IgD-negative memory B cell (primary cell): ENCODE results near the gene NKX1-1. TPM values are rescaled to one million over a fixed set of nuclear protein-coding genes. Genes with fewer than 3 reads are reported as not detected.

Experiments used
- H3K27ac Mint-ChIP-seq, 3 donors: one replicate each; pipeline ENCODE4 v1.8.0; 2020 to 2022; ENCODE audit warnings: mild to moderate bottlenecking in 3 of 3, mixed read lengths in 3 of 3, moderate library complexity in 1 of 3
- H3K27me3 Mint-ChIP-seq: one replicate; pipeline ENCODE4 v1.8.0; 2021; ENCODE audit warnings: mixed read lengths
- H3K36me3 Mint-ChIP-seq: one replicate; pipeline ENCODE4 v1.8.0; 2020; ENCODE audit warnings: mild to moderate bottlenecking, mixed read lengths
- H3K4me1 Mint-ChIP-seq, 3 donors: one replicate each; pipeline ENCODE4 v1.8.0; 2020 to 2022; ENCODE audit warnings: mixed read lengths in 3 of 3, mild to moderate bottlenecking in 1 of 3
- H3K4me3 Mint-ChIP-seq, 4 donors: one replicate each; pipeline ENCODE4 v1.8.0; 2020 to 2022; ENCODE audit warnings: mild to moderate bottlenecking in 4 of 4, mixed read lengths in 4 of 4, moderate library complexity in 3 of 4
- H3K9me3 Mint-ChIP-seq, 3 donors: one replicate each; pipeline ENCODE4 v1.8.0; 2020 to 2021; ENCODE audit warnings: mixed read lengths in 3 of 3, mild to moderate bottlenecking in 1 of 3
- polyA plus RNA-seq: library from polyadenylated mRNA; unstranded; fragments of 300-500 nt; fragmentation: Illumina TruSeq; gene quantifications from one replicate; pipeline ENCODE4 v1.2.3, GENCODE V29; 2021

NKX1-1 gene
- polyA plus RNA-seq, 1 donor from 2014 or later = not detected

DNA sequence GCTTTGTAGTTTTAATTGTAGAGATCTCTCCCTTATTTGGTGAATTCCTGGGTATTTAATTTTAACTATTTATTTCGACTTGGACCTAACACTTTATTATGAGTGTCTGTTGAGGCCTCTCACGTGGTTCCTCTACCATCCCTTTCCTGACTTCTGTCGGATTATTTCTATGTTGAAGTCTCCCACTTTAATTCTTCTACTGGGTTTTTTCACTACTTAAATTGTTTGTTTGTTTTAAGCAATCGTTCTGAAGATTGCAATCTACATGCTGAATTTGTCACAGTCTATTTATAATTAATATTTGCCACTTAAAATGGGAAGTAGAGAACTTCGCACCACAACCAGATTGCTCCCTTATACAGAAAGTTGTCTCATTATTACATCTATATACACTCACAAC lies 20.8 kb upstream of the NKX1-1 start:
- H3K27me3 Mint-ChIP-seq = peaks cover 9% of the 10 kb centered on the region

DNA sequence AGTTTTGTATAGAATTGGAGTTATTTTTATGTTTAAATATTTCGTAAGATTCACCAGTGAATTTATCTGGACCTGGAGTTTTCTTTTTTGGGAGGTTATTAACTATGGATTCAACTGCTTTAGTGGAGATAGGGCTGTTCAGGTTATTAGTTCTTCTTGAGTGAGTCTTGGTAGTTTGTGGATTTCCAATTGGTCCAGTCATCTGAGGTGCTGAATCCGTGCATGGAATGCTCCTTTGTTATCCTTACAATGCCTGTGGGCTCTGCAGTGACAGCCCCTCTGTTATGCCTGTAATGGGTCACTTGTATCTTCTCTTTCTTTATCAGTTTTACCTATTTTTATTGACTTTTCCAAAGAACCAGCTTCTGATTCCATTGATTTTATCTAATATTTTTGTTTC lies 15.4 kb upstream of the NKX1-1 start:
- peaks cover 0 to 1% (median 0%) of the 10 kb centered on the region in 3 donors for H3K9me3 Mint-ChIP-seq
- no peaks in the 10 kb centered on the region for H3K36me3 Mint-ChIP-seq
- no peak overlapping the region for H3K27ac Mint-ChIP-seq
- no peak overlapping the region for H3K4me3 Mint-ChIP-seq
- H3K4me1 Mint-ChIP-seq = peaks cover 0 to 1% (median 0%) of the 10 kb centered on the region in 3 donors
- peaks cover 12% of the 10 kb centered on the region for H3K27me3 Mint-ChIP-seq

More for the DNA sequence above, 20.8 kb upstream of the NKX1-1 start:
- no peaks in the 10 kb centered on the region for H3K36me3 Mint-ChIP-seq
- no peak overlapping the region for H3K4me3 Mint-ChIP-seq
- H3K4me1 Mint-ChIP-seq = no peaks in the 10 kb centered on the region
- no peaks in the 10 kb centered on the region for H3K9me3 Mint-ChIP-seq
- H3K27ac Mint-ChIP-seq = no peak overlapping the region

DNA sequence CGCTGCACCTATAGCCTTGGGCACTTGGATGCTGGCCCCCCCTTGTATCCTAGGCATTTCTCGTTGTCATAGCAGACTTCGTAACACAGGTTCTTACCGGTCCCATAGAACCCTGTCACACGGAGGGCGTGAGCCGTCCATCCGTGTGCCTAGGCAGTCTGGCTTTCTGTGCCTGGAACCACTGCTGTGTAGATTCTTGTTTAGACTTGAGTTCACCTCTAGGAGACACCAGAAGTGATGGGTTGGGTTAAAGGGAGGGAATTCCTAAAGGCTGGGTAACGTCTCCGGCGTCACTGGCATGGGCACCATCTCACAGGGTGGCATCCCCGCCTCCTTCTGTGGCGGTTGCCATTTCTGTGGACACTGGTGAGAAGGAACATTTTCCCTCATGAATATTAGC lies 13.5 kb upstream of the NKX1-1 start:
- H3K9me3 Mint-ChIP-seq = peaks cover 0 to 1% (median 0%) of the 10 kb centered on the region in 3 donors
- peaks cover 0 to 3% (median 0%) of the 10 kb centered on the region in 3 donors for H3K4me1 Mint-ChIP-seq
- H3K27ac Mint-ChIP-seq = no peak overlapping the region
- H3K36me3 Mint-ChIP-seq = no peaks in the 10 kb centered on the region
- H3K4me3 Mint-ChIP-seq = no peak overlapping the region
- peaks cover 17% of the 10 kb centered on the region for H3K27me3 Mint-ChIP-seq

- H3K36me3 Mint-ChIP-seq = no peaks in the 10 kb centered on the region
- peaks cover 0 to 4% (median 0%) of the 10 kb centered on the region in 3 donors for H3K9me3 Mint-ChIP-seq
- H3K27ac Mint-ChIP-seq = no peak overlapping the region
- H3K27me3 Mint-ChIP-seq = peaks cover 18% of the 10 kb centered on the region
- H3K4me3 Mint-ChIP-seq = no peak overlapping the region
- peaks cover 0 to 3% (median 0%) of the 10 kb centered on the region in 3 donors for H3K4me1 Mint-ChIP-seq
These were observed 12.4 kb upstream of the NKX1-1 start for GRCh38 chr4:1418494-1419285.

DNA sequence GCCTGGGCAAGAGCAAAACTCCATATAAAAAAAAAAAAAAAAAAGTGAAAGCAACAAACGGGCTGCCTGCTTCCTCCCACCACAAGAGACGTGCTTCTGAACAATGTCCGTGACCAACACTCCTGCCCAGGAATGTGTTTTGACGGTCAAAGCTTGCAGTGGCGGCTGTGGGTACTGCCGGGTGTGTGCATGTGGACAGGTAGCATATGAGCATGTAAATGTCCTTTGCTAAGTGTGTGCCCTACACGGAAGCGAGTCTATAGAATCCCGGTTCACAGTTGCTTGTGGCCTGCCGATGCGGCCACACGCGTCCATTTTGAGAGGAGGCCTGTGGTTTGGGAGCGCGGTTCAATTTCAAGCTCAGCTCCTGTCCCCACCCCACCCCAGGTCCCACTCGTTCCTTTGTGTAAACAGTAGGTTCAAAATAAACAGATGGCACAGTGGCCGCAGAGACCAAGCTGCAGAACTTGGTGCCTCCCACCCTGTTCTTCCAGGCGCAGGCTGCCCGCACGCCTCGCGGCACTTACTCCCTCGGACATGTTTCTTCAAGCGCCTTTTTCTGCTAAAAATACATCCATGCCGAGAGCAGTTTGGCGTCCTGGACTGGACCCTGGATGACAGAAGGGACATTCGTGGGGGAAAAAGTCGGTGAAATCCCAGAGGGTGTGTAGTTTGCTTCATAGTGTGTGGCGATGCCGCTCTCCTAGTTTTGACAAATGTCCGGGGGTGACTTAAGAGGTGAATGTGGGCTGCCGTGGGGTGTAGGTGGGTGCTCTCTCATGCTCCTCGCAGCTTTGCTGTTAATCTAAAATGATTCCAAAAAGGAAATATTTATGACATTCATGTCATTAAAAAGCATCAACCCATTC lies 11.5 kb upstream of the NKX1-1 start:
- H3K4me3 Mint-ChIP-seq = no peak overlapping the region
- H3K9me3 Mint-ChIP-seq = peaks cover 0 to 4% (median 0%) of the 10 kb centered on the region in 3 donors
- H3K4me1 Mint-ChIP-seq = peaks cover 0 to 3% (median 0%) of the 10 kb centered on the region in 3 donors
- no peak overlapping the region for H3K27ac Mint-ChIP-seq
- peaks cover 23% of the 10 kb centered on the region for H3K27me3 Mint-ChIP-seq
- no peaks in the 10 kb centered on the region for H3K36me3 Mint-ChIP-seq

GRCh38 chr4:1416948-1417260 lies 10.7 kb upstream of the NKX1-1 start:
- H3K4me3 Mint-ChIP-seq = peak overlapping the region in 1 of 4 donors; percentile 79
- H3K4me1 Mint-ChIP-seq = peaks cover 0 to 3% (median 0%) of the 10 kb centered on the region in 3 donors
- no peaks in the 10 kb centered on the region for H3K36me3 Mint-ChIP-seq
- peaks cover 0 to 4% (median 0%) of the 10 kb centered on the region in 3 donors for H3K9me3 Mint-ChIP-seq
- H3K27me3 Mint-ChIP-seq = peaks cover 25% of the 10 kb centered on the region
- H3K27ac Mint-ChIP-seq = peak overlapping the region in 1 of 3 donors; percentile 35

DNA sequence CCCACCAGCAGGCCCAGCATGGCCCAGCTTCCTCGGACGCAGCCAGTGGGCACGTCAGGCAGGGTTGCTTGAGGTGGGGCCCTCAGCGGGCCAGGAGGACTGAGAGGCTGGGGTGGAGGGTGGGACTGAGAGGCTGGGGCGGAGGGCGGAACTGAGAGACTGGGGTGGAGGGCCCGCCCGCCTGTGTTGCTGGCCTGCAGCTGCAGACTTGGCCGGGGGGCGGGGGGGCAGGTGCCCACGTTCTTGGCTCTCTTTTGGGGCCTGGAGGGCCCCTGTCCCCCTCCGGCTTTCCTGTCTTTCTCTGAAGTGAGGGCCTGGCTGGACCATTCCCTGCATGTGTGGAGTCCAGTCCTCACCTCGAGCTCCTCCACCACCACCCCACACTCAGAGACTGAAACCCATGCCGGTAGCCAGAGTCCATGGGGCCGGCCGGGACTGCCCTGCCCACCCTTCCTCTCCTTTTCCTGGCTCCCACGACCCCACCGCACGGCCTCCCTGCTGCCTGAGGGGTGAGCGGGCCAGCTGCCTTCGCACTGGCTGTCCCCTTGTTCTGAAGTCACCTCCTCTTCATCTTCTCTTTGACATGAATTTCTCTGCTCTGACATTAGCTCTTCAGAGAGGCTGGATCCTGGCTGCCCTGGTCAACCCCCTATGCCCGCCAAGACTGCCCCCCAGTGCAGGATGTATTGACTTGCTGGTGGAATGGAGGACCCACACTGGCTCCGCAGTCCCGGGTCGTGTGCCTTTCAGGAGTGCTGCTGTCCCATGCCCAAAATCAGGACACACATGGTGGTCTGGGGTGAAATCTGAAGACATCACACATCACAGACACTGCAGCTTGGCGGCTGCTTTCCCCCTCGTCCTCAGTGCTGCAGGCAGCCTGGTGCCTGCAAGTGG lies 10.1 kb upstream of the NKX1-1 start:
- peaks cover 27% of the 10 kb centered on the region for H3K27me3 Mint-ChIP-seq
- peak overlapping the region in 1 of 3 donors; percentile 35 for H3K27ac Mint-ChIP-seq

DNA sequence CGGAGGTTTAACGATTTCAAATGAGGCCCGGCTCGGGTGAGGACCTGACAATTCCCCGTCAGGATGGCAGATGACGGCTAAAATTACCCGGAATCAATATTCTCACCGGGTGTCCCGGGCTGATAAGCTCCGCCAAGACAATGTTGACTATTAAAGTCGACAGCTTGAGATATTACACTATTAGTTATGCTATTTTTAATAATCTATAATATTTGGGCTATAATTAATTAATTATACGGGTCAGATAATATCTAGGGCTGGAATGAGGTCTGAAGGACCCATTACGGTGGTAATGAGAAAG lies 9.4 kb upstream of the NKX1-1 start:
- Mint-ChIP-seq H3K4me1 (peaks cover 0 to 3% (median 0%) of the 10 kb centered on the region in 3 donors), H3K36me3 (no peaks in the 10 kb centered on the region), H3K27me3 (peaks cover 32% of the 10 kb centered on the region), H3K9me3 (peaks cover 0 to 4% (median 0%) of the 10 kb centered on the region in 3 donors), H3K4me3 (no peak overlapping the region), H3K27ac (peak overlapping the region in 1 of 3 donors; percentile 42)

More for the DNA sequence above, 10.1 kb upstream of the NKX1-1 start:
- Mint-ChIP-seq H3K9me3 (peaks cover 0 to 4% (median 0%) of the 10 kb centered on the region in 3 donors), H3K4me1 (peaks cover 0 to 3% (median 0%) of the 10 kb centered on the region in 3 donors), H3K36me3 (no peaks in the 10 kb centered on the region), H3K4me3 (peak overlapping the region in 1 of 4 donors; percentile 79)

DNA sequence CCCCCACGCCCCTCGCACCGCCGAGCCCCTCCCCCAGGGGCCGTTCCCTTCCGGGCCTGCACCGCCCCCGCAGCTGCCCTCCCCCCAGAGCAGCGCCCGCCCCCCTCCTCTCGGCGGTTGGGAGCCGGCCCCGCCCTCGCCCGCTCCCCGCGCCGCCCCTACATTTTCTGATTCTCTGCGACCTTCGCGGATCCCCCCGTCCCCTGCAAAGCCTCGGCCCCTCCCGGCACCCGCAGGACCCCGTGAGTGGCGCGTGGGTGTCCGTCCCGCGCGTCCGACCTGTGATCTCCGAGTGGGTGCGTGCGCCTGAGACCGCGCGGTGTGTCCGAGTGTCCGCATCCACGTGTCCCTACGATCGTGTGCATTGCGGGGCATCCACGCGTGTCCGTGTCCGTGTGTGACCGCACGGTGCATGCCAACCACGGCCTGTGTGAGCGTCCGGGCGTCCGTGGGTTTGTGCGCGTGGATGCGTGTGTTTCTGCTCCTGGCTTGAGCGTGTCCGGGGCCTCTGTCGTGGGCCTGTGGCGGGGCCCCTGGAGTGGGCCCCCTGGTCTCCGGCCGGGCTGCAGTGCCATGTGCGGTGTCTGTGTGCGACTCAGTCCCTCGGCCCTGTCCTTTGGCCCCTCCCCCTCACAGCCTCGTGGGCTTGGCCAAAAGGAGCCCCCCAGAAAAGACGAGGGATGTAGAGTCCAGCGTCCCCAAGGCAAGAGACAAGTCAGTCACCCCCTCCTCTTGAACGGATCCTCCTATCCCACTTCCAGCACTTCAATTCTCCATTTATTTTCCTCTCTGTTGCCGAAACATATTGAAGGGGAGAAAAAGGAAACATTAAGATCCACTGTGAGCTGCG lies 8.8 kb upstream of the NKX1-1 start:
- H3K4me3 Mint-ChIP-seq = no peak overlapping the region
- H3K4me1 Mint-ChIP-seq = peaks cover 0 to 3% (median 0%) of the 10 kb centered on the region in 3 donors
- H3K9me3 Mint-ChIP-seq = peaks cover 0 to 4% (median 0%) of the 10 kb centered on the region in 3 donors
- peak overlapping the region in 1 of 3 donors; percentile 42 for H3K27ac Mint-ChIP-seq
- peaks cover 33% of the 10 kb centered on the region for H3K27me3 Mint-ChIP-seq
- H3K36me3 Mint-ChIP-seq = no peaks in the 10 kb centered on the region

- no peak overlapping the region for H3K4me3 Mint-ChIP-seq
- peaks cover 0 to 3% (median 0%) of the 10 kb centered on the region in 3 donors for H3K4me1 Mint-ChIP-seq
- H3K9me3 Mint-ChIP-seq = peaks cover 0 to 2% (median 0%) of the 10 kb centered on the region in 3 donors
- H3K27ac Mint-ChIP-seq = no peak overlapping the region
- peaks cover 40% of the 10 kb centered on the region for H3K27me3 Mint-ChIP-seq
- H3K36me3 Mint-ChIP-seq = no peaks in the 10 kb centered on the region
These were observed 7.6 kb upstream of the NKX1-1 start for GRCh38 chr4:1413687-1414479.

- Mint-ChIP-seq H3K36me3 (no peaks in the 10 kb centered on the region), H3K27me3 (peaks cover 45% of the 10 kb centered on the region), H3K9me3 (peaks cover 0 to 2% (median 0%) of the 10 kb centered on the region in 3 donors)
These were observed 7.0 kb upstream of the NKX1-1 start for GRCh38 chr4:1413204-1413663.

DNA sequence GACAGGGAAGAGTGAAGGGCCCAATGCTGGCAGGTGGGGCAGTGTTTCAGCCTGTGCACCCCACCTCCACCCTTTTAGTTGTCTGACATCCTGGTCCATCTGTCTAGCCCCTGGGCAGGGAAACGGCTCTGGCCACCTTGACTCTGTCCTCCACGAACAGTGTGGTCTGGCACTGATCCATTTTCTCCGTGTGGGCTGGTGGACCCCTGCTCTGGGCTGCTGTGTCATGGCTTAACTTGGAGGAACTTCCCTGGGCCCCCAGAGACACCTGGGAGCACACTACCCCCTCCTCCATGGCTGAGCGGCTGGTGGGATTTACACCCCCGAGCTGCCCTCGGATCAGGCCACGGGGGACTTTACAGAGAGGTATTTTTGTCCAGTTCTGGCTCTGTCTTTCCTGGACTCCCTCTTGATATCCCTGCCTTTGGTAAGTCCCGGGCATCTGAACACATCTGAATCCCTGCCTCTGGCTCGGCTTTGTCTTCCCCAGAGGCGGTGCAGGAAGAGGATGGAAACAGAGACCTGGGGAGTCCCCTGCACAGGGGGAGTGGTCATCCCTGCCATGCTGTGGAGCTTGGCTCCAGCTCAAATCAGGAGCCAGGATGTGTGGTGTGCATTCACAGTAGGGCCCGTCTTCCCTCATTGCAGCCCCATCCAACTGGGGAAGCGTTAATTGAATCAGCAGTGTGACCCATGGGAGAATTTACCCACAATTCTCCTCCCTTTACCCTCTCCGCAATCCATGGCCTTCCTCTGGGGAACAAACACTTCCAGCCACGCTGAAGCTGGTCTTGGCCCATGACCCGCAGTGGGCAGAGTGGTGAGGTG lies 6.3 kb upstream of the NKX1-1 start:
- Mint-ChIP-seq H3K27ac (peak overlapping the region in 1 of 3 donors; percentile 43), H3K9me3 (peaks cover 0 to 2% (median 0%) of the 10 kb centered on the region in 3 donors), H3K4me3 (no peak overlapping the region), H3K27me3 (peaks cover 49% of the 10 kb centered on the region), H3K36me3 (no peaks in the 10 kb centered on the region), H3K4me1 (peaks cover 0 to 2% (median 1%) of the 10 kb centered on the region in 3 donors)

More at GRCh38 chr4:1413204-1413663, 7.0 kb upstream of the NKX1-1 start:
- H3K4me1 Mint-ChIP-seq = peaks cover 0 to 3% (median 2%) of the 10 kb centered on the region in 3 donors
- H3K4me3 Mint-ChIP-seq = no peak overlapping the region
- H3K27ac Mint-ChIP-seq = no peak overlapping the region
